ENCODE results near the gene PTBP1.

DNA sequence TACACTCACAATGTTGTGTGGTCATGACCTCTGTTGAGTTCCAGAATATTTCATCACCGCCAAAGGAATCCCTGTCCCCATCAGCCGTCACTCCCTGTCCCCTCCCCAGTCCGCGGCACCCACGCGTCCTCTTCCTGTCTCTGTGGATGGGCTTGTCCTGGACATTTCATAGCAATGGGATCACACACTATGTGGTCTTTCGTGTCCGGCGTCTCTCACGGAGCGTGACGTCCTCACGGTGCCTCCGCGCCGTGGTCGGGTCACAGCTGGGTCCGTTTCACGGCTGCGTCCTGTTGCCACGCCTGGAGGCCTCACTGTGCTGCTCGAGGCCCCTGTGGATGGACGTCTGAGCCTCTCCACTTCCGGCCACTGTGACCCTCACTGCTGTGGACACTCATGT is 37.0 kb downstream of the PTBP1 start:
- TF ChIP-seq CTCF (IDR thresholded peaks at IDR 0.05): no peak
- TF ChIP-seq, protein P1, sequence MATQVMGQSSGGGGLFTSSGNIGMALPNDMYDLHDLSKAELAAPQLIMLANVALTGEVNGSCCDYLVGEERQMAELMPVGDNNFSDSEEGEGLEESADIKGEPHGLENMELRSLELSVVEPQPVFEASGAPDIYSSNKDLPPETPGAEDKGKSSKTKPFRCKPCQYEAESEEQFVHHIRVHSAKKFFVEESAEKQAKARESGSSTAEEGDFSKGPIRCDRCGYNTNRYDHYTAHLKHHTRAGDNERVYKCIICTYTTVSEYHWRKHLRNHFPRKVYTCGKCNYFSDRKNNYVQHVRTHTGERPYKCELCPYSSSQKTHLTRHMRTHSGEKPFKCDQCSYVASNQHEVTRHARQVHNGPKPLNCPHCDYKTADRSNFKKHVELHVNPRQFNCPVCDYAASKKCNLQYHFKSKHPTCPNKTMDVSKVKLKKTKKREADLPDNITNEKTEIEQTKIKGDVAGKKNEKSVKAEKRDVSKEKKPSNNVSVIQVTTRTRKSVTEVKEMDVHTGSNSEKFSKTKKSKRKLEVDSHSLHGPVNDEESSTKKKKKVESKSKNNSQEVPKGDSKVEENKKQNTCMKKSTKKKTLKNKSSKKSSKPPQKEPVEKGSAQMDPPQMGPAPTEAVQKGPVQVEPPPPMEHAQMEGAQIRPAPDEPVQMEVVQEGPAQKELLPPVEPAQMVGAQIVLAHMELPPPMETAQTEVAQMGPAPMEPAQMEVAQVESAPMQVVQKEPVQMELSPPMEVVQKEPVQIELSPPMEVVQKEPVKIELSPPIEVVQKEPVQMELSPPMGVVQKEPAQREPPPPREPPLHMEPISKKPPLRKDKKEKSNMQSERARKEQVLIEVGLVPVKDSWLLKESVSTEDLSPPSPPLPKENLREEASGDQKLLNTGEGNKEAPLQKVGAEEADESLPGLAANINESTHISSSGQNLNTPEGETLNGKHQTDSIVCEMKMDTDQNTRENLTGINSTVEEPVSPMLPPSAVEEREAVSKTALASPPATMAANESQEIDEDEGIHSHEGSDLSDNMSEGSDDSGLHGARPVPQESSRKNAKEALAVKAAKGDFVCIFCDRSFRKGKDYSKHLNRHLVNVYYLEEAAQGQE (IDR thresholded peaks at IDR 0.05; ENCODE audit: insufficient read depth in 1 of 2, low read depth in 2 of 2, low read length in 1 of 2): no peak
- no peak for TF ChIP-seq POLR2AphosphoS5 (IDR thresholded peaks at IDR 0.05; ENCODE audit: low read depth, low read length)

Data from Panc1 (cell line).